CD14-positive monocyte (primary cell): Measurements from ENCODE around the gene DYNC1H1. TPM values are rescaled to one million over a fixed set of nuclear protein-coding genes. Genes with fewer than 3 reads are reported as not detected.

Experiments used
- DNase-seq, 3 donors: peaks; one replicate each; pipeline ENCODE4 v3.0.0-alpha.2; 2011 to 2022
- H2AFZ ChIP-seq: 2 replicates; pipeline ENCODE4 v1.6.0; 2012; ENCODE audit warnings: mild to moderate bottlenecking, low read depth, low read length, inconsistent platforms; ENCODE audit not compliant: insufficient read depth, poor library complexity, severe bottlenecking
- H3K27ac ChIP-seq, 2 donors: 1 replicate in 1 of 2; 2 replicates in 1 of 2; pipeline ENCODE4 v1.5.1; 2012 to 2013; ENCODE audit warnings: low read length in 2 of 2, control low read depth in 1 of 2, inconsistent platforms in 1 of 2, low read depth in 1 of 2, mild to moderate bottlenecking in 1 of 2
- H3K27me3 ChIP-seq, 2 donors: one replicate each; pipeline versions ENCODE4 v1.6.0 to v1.6.1; 2011 to 2013; ENCODE audit warnings: low read length in 2 of 2; ENCODE audit not compliant: control insufficient read depth in 2 of 2, insufficient read depth in 2 of 2
- H3K36me3 ChIP-seq, 2 donors: replicated peaks in 1 of 2; 1 replicate in 1 of 2; 2 replicates in 1 of 2; pipeline versions ENCODE4 v1.5.1 to v1.6.1; 2012 to 2013; ENCODE audit warnings: low read length in 2 of 2, control low read depth in 1 of 2, inconsistent platforms in 1 of 2, mild to moderate bottlenecking in 1 of 2; ENCODE audit not compliant: insufficient read depth in 2 of 2, control insufficient read depth in 1 of 2
- H3K4me1 ChIP-seq, 2 donors: 1 replicate in 1 of 2; 2 replicates in 1 of 2; pipeline versions ENCODE4 v1.5.1 to v1.6.1; 2012 to 2013; ENCODE audit warnings: low read length in 2 of 2, control low read depth in 1 of 2, inconsistent platforms in 1 of 2, mild to moderate bottlenecking in 1 of 2, moderate library complexity in 1 of 2; ENCODE audit not compliant: insufficient read depth in 2 of 2, control insufficient read depth in 1 of 2
- H3K4me2 ChIP-seq: replicated peaks from 2 replicates; pipeline ENCODE3; 2012; ENCODE audit warnings: low read length, moderate library complexity, mild to moderate bottlenecking; ENCODE audit not compliant: poor library complexity, severe bottlenecking; ENCODE audit errors: extremely low read depth
- H3K4me3 ChIP-seq, 3 experiments: fragments of 200-600 bp in 1 of 3; sonication (generic) in 1 of 3; replicated peaks in 1 of 3; 1 replicate in 2 of 3; 2 replicates in 1 of 3; pipeline ENCODE4 v1.5.1; 2011 to 2013; ENCODE audit warnings: low read length in 3 of 3, mild to moderate bottlenecking in 3 of 3, control low read depth in 2 of 3, low read depth in 2 of 3, inconsistent platforms in 1 of 3, moderate library complexity in 1 of 3
- H3K79me2 ChIP-seq: 2 replicates; pipeline ENCODE4 v1.6.0; 2012; ENCODE audit warnings: mild to moderate bottlenecking, control low read depth, inconsistent platforms, low read length, moderate library complexity; ENCODE audit not compliant: insufficient read depth
- H3K9ac ChIP-seq: 2 replicates; pipeline ENCODE4 v1.6.0; 2017; ENCODE audit warnings: low read length, mild to moderate bottlenecking; ENCODE audit not compliant: insufficient read depth, poor library complexity, severe bottlenecking
- H3K9me3 ChIP-seq, 2 donors: replicated peaks in 1 of 2; 1 replicate in 1 of 2; 2 replicates in 1 of 2; pipeline versions ENCODE4 v1.5.1 to v1.6.1; 2012 to 2013; ENCODE audit warnings: low read length in 2 of 2, control low read depth in 1 of 2; ENCODE audit not compliant: control insufficient read depth in 1 of 2, insufficient read depth in 1 of 2
- H4K20me1 ChIP-seq: 2 replicates; pipeline ENCODE4 v1.6.0; 2012; ENCODE audit warnings: mild to moderate bottlenecking, low read length, control low read depth, moderate library complexity; ENCODE audit not compliant: insufficient read depth
- H3K27ac Mint-ChIP-seq, 7 donors: one replicate each; pipeline ENCODE4 v1.8.0; 2020; ENCODE audit warnings: mild to moderate bottlenecking in 7 of 7, mixed read lengths in 7 of 7, moderate library complexity in 6 of 7, inconsistent platforms in 2 of 7
- H3K27me3 Mint-ChIP-seq, 3 donors: one replicate each; pipeline ENCODE4 v1.8.0; 2021 to 2022; ENCODE audit warnings: low read depth in 3 of 3, mild to moderate bottlenecking in 3 of 3, mixed read lengths in 3 of 3, moderate library complexity in 3 of 3, inconsistent platforms in 1 of 3
- H3K36me3 Mint-ChIP-seq, 2 donors: one replicate each; pipeline ENCODE4 v1.8.0; 2020; ENCODE audit warnings: mixed read lengths in 2 of 2, inconsistent platforms in 1 of 2, mild to moderate bottlenecking in 1 of 2
- H3K4me1 Mint-ChIP-seq: one replicate; pipeline ENCODE4 v1.8.0; 2020; ENCODE audit warnings: mild to moderate bottlenecking, mixed read lengths
- H3K4me3 Mint-ChIP-seq, 2 donors: one replicate each; pipeline ENCODE4 v1.8.0; 2020; ENCODE audit warnings: mild to moderate bottlenecking in 2 of 2, mixed read lengths in 2 of 2, moderate library complexity in 1 of 2
- H3K9me3 Mint-ChIP-seq, 7 donors: one replicate each; pipeline ENCODE4 v1.8.0; 2020 to 2022; ENCODE audit warnings: mixed read lengths in 7 of 7, mild to moderate bottlenecking in 6 of 7, moderate library complexity in 6 of 7, inconsistent platforms in 2 of 7
- WGBS: methylation state at CpG from one replicate; pipeline ENCODE4 v1.1.5; 2013; ENCODE audit warnings: missing lambda C conversion rate; ENCODE audit not compliant: insufficient coverage; 5-methylcytosine and 5-hydroxymethylcytosine counted together
- intact Hi-C, 2 donors: fragments of 100-400 bp; cut with micrococcal nuclease; formaldehyde crosslinking; loops; one replicate each; pipeline versions ENCODE4 v1.15.0 to v1.15.1; 2023
- polyA plus RNA-seq, 3 donors: library from polyadenylated mRNA; depleted of rRNA in 1 of 3; unstranded in 2 of 3; stranded (reverse) in 1 of 3; fragments of 300-500 nt in 2 of 3; fragments of >200 nt in 1 of 3; fragmentation: Illumina TruSeq in 2 of 3; gene quantifications; 1 replicate in 2 of 3; 2 replicates in 1 of 3; pipeline ENCODE4 v1.2.3, GENCODE V29; 2012 to 2021
- TF ChIP-seq, protein P1 (sequence below): fragments of 200-600 bp; IDR thresholded peaks from one replicate; pipeline ENCODE4 v1.8.0; 2022; ENCODE audit warnings: antibody characterized with exemption, mild to moderate bottlenecking

DYNC1H1 gene
- polyA plus RNA-seq, 3 donors: 14.7 to 87.3 (median 23.6) TPM

DNA sequence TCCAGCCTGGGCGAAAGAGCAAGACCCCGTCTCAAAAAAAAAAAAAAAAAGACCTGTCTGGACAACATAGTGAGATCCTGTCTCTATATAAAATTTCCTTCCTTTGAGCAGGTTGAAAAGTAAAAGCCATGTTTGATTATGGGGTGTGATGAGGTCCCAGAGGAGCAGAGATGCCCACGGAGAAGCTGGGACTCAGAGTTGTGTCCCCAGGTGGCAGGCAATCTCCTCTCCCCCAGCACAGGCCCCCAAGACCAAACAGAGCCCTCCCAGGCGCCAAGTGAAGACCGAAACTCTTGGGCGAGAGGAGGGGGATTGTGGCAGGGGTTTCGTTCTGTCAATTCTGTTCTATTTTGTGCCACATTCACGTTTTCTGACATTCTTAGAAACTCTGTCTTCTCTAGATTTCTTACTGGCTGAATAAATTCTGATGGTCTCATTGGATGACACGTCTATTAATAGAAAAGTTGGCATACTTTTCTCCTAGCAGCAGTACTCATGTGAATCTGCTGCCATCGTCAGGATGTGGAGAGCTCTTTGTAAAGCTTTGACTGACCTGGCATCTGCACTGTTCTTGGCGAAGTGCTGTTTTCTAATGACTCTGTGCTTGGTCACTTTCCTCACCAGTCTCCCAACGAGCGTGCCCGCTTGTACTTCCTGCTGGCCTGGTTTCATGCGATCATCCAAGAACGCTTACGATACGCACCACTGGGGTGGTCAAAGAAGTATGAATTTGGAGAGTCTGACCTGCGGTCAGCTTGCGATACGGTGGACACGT, 79.1 kb downstream of the DYNC1H1 start:
- no peaks in the 10 kb centered on the region for H3K4me1 Mint-ChIP-seq
- TF ChIP-seq, protein P1, sequence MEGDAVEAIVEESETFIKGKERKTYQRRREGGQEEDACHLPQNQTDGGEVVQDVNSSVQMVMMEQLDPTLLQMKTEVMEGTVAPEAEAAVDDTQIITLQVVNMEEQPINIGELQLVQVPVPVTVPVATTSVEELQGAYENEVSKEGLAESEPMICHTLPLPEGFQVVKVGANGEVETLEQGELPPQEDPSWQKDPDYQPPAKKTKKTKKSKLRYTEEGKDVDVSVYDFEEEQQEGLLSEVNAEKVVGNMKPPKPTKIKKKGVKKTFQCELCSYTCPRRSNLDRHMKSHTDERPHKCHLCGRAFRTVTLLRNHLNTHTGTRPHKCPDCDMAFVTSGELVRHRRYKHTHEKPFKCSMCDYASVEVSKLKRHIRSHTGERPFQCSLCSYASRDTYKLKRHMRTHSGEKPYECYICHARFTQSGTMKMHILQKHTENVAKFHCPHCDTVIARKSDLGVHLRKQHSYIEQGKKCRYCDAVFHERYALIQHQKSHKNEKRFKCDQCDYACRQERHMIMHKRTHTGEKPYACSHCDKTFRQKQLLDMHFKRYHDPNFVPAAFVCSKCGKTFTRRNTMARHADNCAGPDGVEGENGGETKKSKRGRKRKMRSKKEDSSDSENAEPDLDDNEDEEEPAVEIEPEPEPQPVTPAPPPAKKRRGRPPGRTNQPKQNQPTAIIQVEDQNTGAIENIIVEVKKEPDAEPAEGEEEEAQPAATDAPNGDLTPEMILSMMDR: no peak
- H3K9me3 ChIP-seq: no peaks in the 10 kb centered on the region
- WGBS: 93% methylated on average over 13 of the region's 22 CpGs
- H3K9me3 Mint-ChIP-seq: no peaks in the 10 kb centered on the region
- no peak overlapping the region for H3K27ac ChIP-seq
- no peaks in the 10 kb centered on the region for H3K27me3 ChIP-seq
- peaks cover 85 to 99% of the 10 kb centered on the region in 2 donors for H3K36me3 Mint-ChIP-seq
- H3K27ac Mint-ChIP-seq: no peak overlapping the region
- no peaks in the 10 kb centered on the region for H3K4me1 ChIP-seq
- H3K4me2 ChIP-seq: no peak overlapping the region
- H3K4me3 ChIP-seq: no peak overlapping the region
- H3K27me3 Mint-ChIP-seq: no peaks in the 10 kb centered on the region
- no peak for DNase-seq
- H3K36me3 ChIP-seq: peaks cover 87 to 98% of the 10 kb centered on the region in 2 donors
- no peak overlapping the region for H3K9ac ChIP-seq
- H4K20me1 ChIP-seq: no peaks in the 10 kb centered on the region
- intact Hi-C loops: loop anchor here in 1 of 2 donors (10.0 kb wide), 1 partner anchor 51 kb away; no protein-coding TSS in a partner anchor
- H3K79me2 ChIP-seq: no peaks in the 10 kb centered on the region
- H2AFZ ChIP-seq: no peak overlapping the region
- no peak overlapping the region for H3K4me3 Mint-ChIP-seq

DNA sequence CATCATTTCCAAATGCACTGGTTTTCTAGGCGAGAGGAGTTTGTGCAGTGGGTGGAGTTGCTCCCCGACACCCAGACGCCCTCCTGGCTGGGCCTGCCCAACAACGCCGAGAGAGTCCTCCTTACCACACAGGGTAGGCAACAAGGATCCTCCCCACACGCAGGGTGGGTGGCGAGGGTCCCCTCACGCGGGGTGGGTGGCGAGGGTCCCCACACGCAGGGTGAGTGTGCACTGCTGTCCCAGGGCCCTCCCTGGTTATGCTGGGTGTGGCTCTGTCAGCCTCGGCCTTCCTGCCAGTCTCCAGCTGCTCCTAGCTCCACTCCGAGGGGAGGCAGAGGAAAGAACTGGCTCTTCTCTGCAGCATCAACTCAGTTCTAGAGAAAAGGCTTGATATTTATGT, 80.2 kb downstream of the DYNC1H1 start:
- intact Hi-C loops: loop anchor here in 1 of 2 donors (10.0 kb wide), 1 partner anchor 50 kb away; no protein-coding TSS in a partner anchor
- no peak for DNase-seq

More for the DNA sequence above, 80.2 kb downstream of the DYNC1H1 start:
- Histone ChIP-seq H3K27ac (no peak overlapping the region), H2AFZ (no peak overlapping the region), H3K27me3 (no peaks in the 10 kb centered on the region), H3K4me3 (no peak overlapping the region), H3K79me2 (no peaks in the 10 kb centered on the region), H4K20me1 (no peaks in the 10 kb centered on the region), H3K36me3 (peaks cover 87 to 98% of the 10 kb centered on the region in 2 donors), H3K4me2 (no peak overlapping the region), H3K9ac (no peak overlapping the region), H3K4me1 (no peaks in the 10 kb centered on the region), H3K9me3 (no peaks in the 10 kb centered on the region)
- WGBS: 96% methylated on average over 6 of the region's 13 CpGs
- no peak overlapping the region for H3K4me3 Mint-ChIP-seq
- H3K27me3 Mint-ChIP-seq: no peaks in the 10 kb centered on the region
- TF ChIP-seq, protein P1: no peak
- H3K36me3 Mint-ChIP-seq: peaks cover 85 to 99% of the 10 kb centered on the region in 2 donors
- H3K27ac Mint-ChIP-seq: peak overlapping the region in 1 of 7 donors; percentile 18
- no peaks in the 10 kb centered on the region for H3K4me1 Mint-ChIP-seq
- no peaks in the 10 kb centered on the region for H3K9me3 Mint-ChIP-seq
